ENCODE results near the gene AQP11.
"Not testable (repeated sequence)": the region's sequence is repeated elsewhere in the genome, so short reads cannot be mapped to it uniquely, and the experiment has no call there.

The AQP11 gene

DNA sequence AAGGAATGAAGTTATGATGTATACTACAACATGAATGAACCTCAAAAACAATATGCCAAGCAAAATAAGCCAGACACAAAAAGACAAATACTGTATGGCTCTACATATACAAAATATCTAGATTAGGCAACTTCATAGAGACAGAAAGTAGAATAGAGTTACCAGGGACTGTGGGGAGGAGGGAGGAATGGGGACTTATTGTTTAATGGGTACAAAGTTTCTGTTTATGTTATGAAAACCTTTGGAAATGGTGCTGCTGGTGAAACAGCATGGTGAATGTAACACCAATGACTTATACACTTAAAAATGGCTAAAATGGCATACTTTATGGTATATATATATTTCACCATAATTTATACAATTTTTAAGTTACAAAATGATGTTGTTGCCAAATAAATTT lies 4.1 kb downstream of the AQP11 start:
- DNase-seq: no peak

DNA sequence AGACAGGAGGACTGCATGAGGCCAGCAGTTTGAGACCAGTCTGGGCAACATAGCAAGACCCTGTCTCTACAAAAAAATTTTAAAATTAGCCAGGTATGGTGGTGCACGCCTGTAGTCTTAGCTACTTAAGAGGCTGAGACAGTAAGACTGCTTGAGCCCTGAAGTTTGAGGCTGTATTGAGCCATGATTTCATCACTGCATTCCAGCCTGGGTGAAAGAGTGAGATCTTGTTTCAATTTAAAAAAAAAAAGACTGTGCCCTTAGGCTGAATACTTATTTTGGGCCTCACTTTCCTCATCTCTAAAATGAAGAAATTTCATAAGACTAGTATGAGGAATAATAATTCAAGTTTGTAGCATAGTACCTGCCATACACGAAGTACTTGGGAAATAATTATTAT lies 6.9 kb downstream of the AQP11 start:
- no peak for DNase-seq

DNA sequence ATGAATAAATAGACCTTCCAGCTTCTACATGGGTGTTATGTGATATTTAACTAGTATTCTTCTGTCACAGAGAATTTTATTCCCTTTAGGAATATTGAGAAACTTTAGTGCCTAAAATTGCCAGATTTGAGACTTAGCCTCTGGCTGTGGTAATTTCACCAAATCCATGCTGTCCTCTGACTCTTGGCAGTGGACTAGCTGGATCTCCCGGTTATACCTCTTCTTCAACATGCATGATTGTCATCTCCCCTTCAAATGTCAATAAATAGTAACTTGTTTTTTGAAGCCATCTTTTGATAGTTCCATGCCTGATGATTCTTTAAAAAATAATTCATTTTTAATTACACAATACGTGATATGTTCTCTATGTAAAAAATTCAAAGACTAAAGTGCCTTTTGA lies 8.4 kb downstream of the AQP11 start:
- DNase-seq: no peak

DNA sequence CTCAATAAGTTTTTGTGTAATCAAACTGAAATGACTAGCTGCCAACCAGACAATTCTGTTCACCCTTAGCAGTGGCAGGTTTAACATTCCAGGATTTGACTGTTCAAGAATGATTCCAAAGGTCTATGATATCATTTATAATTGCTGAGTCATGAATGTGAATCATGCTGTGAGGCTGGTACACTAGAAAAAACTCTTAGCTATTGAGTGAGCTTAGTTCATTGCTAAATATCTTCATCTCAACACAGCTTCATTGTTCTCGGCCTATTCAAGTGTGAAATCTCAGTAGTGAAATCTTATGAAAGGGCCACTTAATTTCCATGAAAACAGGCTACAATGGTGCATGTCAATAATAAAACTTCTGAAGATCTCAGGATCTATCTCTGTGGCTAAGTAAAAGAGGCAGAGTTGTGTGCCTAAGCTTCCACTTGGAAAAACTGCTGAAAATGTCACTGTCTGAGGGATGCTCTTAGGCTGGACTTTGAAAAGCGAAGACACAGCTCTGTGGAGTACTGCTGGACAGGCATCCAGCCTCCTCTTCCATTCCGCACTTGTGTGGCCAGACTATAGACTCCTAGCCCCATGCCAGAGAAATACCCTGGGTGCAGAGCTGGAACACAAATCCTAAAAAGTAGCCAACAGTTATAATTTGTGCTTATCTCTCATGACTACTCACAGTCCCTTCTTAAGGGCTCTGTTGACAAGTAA lies 12.8 kb downstream of the AQP11 start:
- DNase-seq: peak in 1 of 2 donors; percentile 24

DNA sequence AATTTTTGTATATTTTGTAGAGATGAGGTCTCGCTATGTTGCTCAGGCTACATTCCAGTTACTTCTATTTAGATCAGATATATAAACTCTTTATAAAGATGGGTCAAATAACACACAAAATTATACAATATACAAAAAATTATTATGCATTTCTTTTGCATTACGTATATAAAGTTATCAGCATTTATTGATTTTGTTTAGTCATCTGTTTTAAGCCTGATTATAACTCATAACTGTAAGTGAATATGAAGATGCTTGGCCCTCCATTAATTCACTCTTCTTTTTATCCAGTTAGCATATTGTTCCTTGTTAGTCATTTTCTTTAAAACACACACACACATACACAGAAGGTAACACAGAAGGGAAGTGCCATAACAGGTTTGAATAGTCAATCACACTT lies 14.5 kb downstream of the AQP11 start:
- no peak for DNase-seq

DNA sequence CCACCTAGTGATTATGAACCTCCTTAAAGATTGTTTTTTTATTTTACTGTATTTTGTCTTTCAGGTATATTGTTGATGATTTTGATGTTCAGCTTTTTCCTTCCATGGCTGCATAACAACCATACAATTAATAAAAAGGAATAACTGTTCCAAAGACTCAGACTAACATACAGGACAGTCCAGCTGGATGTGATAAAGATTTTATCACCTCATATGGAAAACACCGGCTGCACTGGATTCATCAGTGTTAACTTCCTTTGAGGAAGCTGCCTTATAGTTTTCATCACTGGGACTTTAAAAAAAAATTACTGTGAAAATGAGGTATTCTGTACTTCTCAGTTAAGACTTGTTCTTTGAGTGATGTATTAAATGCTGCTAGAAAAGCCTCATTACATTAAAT lies 19.5 kb downstream of the AQP11 start:
- DNase-seq: no peak

DNA sequence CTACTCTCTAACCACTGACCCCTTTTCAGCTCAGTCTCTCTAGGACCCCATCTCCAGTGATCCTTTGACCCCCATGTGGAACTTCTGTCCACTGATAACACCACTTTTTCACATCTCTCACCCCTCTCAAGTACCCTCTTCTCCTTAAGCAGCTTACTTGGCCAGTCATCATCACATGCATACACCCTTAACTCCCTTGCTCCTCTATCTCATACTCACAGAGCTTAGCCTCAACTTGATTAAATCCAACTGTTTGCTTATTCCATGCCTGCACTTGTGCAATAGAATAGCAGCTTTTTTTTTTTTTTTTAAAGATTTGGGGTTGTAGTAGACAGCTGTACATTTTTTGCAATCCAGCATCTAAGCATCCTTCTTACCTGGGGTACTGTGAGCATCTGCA lies 22.2 kb downstream of the AQP11 start:
- DNase-seq: no peak

DNA sequence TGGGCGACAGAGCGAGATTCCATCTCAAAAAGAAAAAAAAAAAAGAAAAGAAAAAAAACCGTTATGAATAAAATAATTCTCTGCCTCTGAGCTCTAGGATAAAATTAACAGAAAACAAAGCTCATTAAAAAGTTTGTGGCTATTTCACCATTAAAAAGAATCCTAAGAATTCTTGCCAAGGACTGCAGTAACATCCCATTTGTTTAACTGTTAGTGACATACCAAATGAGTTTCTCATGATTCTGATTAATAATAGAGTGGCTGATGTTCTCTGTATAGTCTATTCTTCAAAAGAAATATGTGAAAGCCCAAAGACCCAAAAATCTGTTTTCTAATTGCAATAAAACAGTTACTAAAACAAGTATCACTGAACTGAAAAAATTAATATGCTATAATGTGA lies 28.1 kb downstream of the AQP11 start:
- no peak for DNase-seq

DNA sequence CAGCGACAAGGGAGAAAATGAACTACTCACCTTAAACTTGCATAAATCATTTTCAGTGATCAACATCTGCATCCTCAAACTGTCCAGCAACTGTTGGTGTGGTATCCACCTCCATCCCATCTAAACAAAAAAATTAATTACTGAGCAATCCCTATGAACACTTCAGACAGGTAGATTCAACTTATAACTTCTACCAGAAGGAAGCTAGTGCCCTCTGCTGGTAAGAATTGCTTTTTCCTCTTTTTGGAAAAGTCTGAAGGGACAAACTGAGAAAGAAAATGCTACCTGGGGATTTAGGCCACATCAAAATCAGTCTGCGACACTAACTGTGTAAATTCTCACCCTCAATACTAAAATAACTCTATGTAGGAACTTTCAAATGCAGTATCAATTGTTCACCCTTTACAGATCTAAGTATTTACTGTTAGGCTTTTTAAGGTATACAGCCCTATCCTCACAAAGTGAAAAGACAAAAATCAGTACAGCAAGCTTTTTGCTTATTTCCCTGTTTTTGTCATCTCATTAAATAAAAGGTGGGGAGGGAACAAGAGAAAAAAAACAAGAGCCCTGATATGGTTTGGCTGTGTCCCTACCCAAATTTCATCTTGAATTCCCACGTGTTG lies 29.9 kb downstream of the AQP11 start:
- peak in 1 of 2 donors; percentile 24 for DNase-seq

DNA sequence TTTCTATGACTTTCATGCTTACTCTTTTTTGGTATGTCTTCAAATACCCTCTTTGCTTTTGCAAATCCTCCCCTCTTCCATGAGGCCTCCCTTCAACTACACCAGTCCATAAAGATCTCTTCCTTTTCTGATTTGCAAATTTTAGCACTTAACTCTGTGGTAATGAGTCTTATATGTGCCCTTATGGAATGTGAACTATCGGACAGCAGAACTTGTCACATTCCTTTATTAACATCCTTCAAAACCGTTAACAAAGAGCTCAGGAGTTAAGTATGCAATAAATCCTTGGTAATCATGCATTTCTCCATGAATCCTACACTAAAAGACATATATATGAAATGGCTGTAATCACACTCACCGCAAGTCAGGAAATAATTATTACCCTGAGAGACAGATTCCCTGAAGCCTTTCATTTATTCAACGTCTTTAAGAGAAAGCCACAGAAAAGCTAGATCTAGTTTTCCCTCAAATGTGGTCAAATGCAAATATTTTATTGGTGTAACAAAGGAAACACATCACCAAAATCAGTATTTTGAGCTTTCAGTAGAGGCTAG lies 40.5 kb downstream of the AQP11 start:
- no peak for DNase-seq

DNA sequence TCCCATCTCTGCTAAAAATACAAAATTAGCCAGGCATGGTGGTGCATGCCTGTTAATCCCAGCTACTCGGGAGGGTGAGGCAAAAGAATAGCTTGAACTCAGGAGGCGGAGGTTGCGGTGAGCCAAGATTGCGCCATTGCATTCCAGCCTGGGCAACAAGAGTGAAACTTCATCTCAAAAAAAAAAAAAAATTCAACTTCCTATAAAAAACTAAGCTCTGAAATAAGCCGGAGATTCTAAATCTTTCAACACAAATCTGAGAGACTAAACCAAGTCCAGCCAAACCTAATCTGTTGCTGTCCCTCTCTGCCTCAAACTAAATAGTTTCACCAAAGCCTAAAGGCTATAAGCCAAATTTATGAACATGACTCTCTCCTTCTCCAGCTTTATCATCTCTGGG lies 44.2 kb downstream of the AQP11 start:
- not testable (repeated sequence) for DNase-seq

DNA sequence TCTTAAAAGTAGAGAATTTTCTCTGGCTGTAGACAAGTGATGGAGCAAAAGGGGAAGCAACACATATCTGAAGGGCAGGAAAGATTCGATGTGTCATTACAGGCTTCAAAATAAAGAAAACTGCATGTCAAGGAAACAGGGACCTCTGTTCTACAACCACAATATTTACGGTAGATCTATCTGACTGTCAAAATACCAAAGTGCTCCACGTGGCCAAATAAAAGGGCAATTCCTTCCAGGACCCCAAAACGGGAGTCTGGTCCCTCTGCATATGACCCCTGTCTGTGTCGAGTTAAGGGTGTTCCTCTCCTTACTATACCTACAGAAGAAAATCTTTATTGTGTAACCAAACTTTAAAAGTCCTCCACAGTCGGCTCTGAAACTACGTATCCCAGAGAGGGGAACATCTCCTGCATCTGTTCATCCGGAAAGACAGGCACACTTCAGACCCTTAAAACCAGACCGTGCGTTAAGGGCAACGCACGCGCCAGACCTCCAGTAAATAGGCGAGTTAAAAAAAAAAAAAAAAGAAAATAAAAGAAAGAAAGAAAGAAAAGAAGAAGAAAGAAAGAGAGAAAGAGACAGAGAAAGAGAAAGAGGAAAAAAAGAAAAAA lies 47.1 kb downstream of the AQP11 start:
- no peak for DNase-seq

DNA sequence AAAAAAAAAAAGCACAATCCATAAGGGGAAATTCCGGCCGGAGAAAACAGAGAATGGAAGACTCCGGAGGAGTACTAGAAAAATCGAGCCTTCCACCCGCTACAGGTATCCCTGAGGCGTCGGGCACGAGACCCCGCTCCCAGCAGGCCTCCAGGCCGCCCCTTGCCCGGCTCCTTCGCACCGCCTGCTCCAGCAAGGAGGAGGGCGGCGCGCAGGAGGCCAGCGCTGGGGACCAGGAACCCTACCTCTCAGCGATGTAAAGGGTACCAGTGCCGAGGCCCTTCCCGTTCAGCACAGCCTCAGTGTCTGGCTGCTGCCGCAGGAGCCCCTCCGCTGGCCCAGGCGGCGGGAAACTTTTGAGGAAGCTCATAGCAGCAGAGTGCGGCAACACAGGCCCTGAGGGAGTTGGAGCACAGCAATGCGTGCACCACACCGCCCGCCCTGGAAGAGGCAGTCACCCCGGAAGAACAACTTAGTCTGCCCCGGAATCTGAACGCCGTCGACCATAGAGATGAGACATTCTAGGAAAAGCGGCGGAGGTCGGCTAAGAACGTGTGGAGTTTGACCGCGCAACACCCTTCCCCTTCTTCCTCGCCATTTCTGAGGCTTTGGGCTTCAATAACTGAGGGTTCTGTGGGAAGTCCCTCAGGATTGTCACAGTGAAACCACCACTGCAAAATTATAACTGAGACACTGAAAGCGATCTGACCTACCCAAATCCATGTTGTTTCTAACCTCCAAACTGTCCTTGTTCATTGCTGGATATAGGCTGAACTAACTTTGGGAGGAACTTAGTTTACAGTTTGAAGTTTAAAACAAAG lies 47.8 kb downstream of the AQP11 start, which contains the start of gene CLNS1A:
TSS of gene CLNS1A (minus strand) at position 450 of the 821 bp plus-strand sequence. CDS start at position 370, 80 bp downstream.
- peak; percentile 82 to 85 for DNase-seq

DNA sequence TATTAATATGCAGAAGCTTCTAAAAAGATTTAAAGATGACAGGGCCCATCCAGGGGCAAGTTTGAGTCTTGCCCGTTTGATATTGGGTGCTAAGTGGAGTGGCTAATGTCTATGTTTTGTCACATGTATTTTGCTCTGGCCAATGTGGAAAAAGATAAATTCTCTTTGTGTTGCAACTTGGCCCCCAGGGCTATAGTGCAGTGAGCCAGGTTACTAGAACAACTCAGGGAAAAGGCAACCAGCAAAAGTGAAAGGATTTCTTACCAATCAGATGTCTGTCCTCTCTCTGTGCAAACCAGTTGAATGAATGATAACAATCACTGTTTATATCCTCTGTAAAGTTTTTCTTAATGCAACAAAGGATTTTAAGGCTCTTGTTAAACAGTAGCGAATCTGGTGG lies 52.5 kb downstream of the AQP11 start:
- DNase-seq: no peak

DNA sequence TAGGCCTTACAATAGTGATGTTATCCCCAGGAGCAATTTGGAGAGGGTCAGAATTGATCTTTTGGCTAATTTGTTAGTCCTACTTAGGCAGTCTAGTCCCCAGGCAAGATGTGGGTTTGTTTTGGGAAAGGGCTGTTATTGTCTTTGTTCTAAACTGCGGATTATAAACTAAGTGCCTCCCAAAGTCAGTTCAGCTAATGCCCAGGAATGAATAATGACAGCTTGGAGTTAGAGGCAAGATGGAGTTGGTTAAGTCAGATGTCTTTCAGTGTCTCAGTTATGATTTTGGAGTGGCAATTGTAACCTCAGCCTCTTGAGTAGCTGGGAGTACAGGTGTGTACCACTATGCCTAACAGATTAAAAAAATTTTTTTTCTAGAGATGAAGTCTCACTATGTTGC lies 55.1 kb downstream of the AQP11 start:
- no peak for DNase-seq

DNA sequence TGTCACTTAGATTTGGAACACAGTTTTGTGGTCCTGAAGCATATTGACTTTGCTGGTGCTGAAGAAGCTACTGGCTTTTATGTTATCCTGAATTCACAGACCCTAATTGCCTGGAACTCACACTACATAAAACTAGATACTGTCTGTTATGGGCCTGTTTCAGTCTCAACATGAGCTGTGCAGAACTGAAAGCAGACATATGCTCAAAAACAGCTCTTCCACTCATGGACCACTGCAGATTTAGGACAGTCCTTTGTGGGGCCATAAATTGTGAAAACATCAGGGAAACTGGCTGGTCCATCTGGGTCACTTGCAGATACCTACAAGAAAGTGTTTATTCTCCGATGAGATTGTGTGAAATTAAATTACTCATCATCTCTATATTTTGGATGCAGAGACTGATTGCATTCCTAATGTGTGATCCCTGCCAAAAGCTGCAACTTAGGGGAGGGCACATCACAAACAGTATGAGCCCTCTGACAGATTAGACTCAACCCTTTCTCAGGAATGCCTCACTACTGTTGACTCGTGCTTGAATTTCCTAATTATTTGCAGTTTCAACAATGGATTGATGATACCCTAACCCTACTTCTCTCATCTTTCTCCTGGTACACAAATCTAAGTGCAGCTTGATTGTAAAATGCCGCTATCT lies 58.0 kb downstream of the AQP11 start:
- no peak for DNase-seq

DNA sequence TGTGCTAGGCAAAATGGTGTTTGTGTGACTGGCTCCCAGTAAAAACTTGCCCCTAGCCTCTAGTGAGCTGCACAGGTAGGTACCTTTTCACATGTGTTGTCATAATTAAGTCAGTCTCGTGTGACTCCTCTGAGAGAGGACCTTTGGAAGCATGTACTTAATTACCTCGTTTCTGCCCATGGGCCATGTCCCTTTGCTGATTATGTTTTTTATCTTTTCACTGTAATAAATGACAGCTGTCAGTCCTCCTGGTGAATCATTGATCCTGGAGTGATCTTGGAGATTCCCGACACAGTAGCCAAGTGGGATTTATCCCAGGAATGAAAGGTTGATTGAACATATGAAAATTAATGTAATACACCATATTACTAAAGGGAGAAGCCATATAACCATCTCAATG lies 60.4 kb downstream of the AQP11 start:
- DNase-seq: no peak

DNA sequence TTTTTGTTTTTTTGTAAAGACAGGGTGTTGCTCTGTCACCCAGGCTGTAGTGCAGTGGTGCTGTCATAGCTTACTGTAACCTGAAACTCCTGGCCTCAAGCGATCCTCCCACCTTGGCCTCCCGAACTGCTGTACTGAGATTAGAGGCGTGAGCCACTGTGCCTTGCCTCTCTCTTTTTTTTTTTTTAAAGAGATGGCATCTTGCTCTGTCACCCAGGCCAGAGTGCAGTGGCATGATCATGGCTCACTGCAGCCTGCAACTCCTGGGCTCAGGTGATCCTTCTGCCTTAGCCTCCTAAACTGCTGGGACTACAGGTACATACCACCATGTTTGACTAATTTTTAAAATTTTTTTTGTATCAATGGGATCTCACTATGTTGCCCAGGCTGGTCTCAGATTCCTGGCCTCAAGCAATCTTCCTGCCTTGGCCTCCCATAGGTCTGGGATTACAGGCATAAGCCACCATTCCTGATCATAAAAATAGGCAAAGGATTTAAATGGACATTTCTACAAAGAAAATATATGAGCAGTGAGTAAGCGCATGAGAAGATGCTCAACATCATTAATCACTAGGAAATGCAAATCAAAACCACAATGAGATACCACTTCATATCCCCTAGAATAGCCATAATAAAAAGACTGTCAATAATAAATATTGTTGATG lies 65.1 kb downstream of the AQP11 start:
- no peak for DNase-seq

DNA sequence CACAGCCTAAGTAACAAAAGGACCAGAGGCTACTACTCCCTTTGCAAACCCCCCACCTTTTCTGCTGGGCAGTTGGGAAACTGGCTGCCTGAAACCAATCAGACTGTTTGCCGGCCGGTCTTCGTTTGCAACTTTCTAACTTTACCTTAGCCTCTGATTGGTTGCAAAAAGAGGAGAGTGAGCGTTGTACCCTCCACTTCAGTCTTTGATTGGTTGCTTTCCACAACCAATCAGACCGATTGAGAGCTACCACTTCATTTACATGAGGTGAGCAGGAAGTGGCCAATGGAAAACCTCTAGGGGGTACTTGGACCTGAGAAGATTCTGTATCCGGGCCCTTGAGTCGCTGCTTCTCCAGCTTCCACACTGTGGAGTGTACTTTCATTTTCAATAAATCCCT lies 66.6 kb downstream of the AQP11 start:
- no peak for DNase-seq

DNA sequence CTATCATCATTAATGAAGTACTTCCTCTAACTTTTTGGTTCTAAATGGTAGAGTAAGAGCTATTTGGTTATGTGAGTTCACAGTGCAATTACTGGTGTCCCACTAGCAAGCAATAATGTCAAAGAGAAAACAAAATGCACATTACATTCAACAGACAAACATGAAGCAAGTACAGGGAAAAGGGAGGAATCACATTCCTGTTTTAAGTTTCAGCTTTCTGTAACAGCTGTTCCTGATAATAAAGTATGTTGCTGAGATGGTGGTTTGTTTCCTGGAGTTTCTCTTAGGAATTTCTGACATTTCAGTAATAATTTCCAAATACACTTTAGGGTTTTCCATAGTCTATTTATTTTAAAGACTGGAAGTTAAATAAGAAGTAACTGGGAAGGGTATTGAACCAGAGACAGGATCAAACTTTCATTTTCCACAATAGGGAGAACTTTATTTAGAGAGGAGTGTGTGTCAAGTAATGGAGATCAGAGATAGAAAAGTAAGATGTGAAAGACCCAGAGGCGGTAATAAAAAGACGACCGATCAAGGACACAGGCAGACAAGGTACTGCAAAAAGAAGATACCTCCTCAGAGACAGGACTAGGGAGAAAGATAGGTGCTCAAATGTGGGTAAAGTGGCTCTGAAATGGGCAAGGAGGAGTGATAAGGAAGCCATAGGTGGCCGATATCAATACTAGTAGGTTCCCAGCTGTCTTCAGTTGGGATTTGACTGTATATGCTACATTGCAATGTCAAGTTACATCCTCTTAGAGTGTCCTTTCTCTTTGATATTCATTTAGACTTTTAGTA lies 68.7 kb downstream of the AQP11 start:
- DNase-seq: no peak
